ENCODE results near the gene BMP8B. TPM values are rescaled to one million over a fixed set of nuclear protein-coding genes. Genes with fewer than 3 reads are reported as not detected.
A peak's percentile ranks its signal among the peaks of the same experiment; 100 is the strongest.
"Not testable (repeated sequence)": the region's sequence is repeated elsewhere in the genome, so short reads cannot be mapped to it uniquely, and the experiment has no call there.

Gene BMP8B
- total and polyA plus RNA-seq, 8 donors, result 1.4 to 6.4 (median 3.5) TPM

DNA sequence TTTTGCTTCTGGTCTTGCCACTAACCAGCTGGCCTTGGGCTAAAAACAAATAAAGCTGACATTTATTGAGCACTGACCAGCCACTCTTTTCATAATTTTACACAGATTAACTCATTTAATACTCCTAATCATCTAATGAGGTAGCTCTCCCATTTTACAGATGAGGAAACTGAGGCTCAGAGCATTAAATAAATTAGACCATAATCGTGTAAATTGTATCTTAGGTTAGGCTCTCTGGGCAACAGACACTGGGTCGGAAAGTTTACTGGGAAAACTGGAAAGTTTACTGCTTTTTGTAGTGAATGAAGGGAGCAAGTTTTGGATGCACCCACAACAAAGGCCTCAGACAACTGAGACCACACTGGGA lies 7.3 kb downstream of the BMP8B start:
- no peaks in the 10 kb centered on the region for H3K36me3 ChIP-seq
- TF ChIP-seq, protein P1, sequence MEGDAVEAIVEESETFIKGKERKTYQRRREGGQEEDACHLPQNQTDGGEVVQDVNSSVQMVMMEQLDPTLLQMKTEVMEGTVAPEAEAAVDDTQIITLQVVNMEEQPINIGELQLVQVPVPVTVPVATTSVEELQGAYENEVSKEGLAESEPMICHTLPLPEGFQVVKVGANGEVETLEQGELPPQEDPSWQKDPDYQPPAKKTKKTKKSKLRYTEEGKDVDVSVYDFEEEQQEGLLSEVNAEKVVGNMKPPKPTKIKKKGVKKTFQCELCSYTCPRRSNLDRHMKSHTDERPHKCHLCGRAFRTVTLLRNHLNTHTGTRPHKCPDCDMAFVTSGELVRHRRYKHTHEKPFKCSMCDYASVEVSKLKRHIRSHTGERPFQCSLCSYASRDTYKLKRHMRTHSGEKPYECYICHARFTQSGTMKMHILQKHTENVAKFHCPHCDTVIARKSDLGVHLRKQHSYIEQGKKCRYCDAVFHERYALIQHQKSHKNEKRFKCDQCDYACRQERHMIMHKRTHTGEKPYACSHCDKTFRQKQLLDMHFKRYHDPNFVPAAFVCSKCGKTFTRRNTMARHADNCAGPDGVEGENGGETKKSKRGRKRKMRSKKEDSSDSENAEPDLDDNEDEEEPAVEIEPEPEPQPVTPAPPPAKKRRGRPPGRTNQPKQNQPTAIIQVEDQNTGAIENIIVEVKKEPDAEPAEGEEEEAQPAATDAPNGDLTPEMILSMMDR (IDR thresholded peaks at IDR 0.05), result no peak
- FAIRE-seq (no peak), ATAC-seq (no peak), DNase-seq (no peak)
- H3K27me3 ChIP-seq, result no peaks in the 10 kb centered on the region
- H3K4me3 ChIP-seq, result no peak overlapping the region
- no peaks in the 10 kb centered on the region for H3K9me3 ChIP-seq
- intact Hi-C loops (cut with DNase I), result no loop called here
- H3K27ac ChIP-seq, result no peak overlapping the region
- 87 to 89% methylated on average over 2 of the region's 2 CpGs for WGBS, 2 donors
- no peaks in the 10 kb centered on the region for H3K4me1 ChIP-seq

DNA sequence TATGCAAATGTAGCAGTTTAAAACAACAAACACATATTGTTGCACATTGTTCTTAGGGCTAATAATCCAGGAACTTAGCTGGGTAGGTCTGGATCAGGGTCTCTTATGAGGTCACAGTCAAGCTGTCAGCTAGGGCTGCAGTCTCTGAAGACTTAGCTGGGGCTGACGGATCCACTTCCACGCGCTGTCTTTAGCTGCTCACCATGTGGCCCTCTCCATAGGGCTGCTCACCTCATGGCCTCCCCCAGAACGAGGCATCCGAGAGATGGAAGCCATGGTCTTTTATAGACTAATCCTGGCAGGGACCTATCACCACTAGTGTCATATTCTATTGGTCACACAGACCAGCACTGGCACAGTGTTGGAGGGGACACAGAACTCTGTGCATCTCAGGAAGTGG lies 8.8 kb downstream of the BMP8B start:
- Histone ChIP-seq H3K9me3 (no peaks in the 10 kb centered on the region), H3K27me3 (no peaks in the 10 kb centered on the region), H3K36me3 (no peaks in the 10 kb centered on the region), H3K27ac (no peak overlapping the region), H3K4me3 (no peak overlapping the region), H3K4me1 (no peaks in the 10 kb centered on the region)
- FAIRE-seq (no peak), ATAC-seq (no peak), DNase-seq (peak in 1 of 6 donors; percentile 5)
- 89 to 94% methylated on average over 5 of the region's 5 CpGs for WGBS, 2 donors
- intact Hi-C loops (cut with DNase I), result no loop called here
- TF ChIP-seq, protein P1 (IDR thresholded peaks at IDR 0.05), result no peak

DNA sequence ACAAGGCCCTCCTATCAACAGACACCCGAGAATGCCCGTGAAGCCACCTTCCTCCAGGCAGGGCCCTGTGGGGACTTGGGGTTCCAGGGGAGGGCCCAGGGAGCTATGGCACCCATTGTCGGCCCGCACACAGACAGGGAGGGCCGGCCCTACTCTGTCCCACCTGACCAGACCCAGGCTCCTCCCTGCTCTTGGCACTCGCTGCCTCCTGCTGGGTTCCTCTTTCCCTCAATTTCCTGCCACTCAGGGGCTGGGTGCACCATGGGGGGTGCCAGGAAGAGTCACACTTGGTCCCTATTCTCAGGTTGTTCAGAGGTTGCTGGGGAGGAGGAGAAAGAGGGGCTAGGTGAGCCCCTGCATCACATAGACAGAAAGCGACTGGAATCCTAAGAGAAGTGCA lies 9.5 kb downstream of the BMP8B start:
- H3K4me1 ChIP-seq, result no peaks in the 10 kb centered on the region
- H3K27me3 ChIP-seq, result no peaks in the 10 kb centered on the region
- intact Hi-C loops (cut with DNase I), result no loop called here
- H3K27ac ChIP-seq, result no peak overlapping the region
- no peak overlapping the region for H3K4me3 ChIP-seq
- DNase-seq (peak in 1 of 6 donors; percentile 44), FAIRE-seq (no peak), ATAC-seq (no peak)
- H3K9me3 ChIP-seq, result no peaks in the 10 kb centered on the region
- WGBS, 2 donors, result 96 to 99% methylated on average over 5 to 7 of the region's 7 CpGs
- TF ChIP-seq, protein P1 (IDR thresholded peaks at IDR 0.05), result no peak
- no peaks in the 10 kb centered on the region for H3K36me3 ChIP-seq

DNA sequence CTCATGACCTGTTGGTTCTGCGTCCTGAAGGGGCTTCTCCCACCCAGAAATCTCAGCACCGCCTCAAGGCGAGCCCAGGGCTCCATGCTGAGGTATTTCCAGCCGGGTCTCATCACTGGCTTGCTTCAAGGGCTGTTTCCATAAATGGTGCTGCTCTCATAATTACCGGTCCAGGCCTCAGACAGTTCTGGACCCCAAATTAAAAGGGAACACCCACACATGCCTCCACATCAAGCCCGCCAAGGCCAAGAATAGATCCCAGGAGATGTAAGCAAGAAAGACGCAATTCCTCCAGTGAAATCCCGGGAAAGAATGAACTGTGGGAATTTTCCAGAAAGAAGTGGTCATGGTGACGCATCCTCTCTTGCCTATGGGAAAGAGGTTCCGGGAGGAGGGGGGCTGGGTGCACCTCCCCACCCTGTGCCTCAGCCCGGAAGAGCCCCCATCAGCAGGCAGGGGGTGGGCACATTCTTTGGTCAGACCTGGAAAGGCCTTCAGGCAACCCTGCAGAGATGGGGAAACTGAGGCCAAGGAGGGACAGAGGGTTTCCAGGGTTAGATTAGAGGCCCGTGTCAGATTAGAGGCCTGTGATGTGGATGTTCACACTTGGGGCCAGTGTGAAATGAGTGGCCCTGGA lies 10.1 kb downstream of the BMP8B start:
- whole genome bisulfite sequencing, 2 donors, result 87 to 93% methylated on average over 11 to 12 of the region's 12 CpGs
- H3K36me3 ChIP-seq; H3K27me3 ChIP-seq; H3K4me3 ChIP-seq; H3K27ac ChIP-seq; H3K9me3 ChIP-seq; H3K4me1 ChIP-seq; FAIRE-seq; intact Hi-C loops (cut with DNase I); ATAC-seq: not testable (repeated sequence)
- peak in 1 of 6 donors; percentile 9 for DNase-seq

DNA sequence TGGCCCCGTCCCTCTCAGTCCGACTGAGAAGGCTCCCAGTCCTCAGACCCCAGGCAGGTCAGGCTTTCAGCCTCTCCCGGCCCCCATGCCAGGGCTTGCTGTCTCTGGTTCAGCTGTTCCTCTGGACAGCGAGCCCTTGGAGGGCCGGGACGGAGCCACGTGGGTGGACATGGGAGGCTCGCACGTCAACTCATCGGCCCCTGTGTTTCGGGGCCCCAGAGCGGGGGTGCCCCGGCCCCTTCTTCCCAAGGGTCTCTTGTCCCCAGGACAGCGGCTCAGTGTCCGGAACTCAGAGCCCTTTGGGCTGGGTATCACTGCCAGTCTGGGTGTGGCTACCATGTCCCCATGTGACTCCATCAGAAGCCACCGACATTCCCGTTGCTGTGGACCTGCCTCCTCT lies 10.8 kb downstream of the BMP8B start:
- FAIRE-seq; intact Hi-C loops (cut with DNase I); H3K27ac ChIP-seq; H3K4me3 ChIP-seq; H3K27me3 ChIP-seq; ATAC-seq; H3K9me3 ChIP-seq; H3K4me1 ChIP-seq; H3K36me3 ChIP-seq: not testable (repeated sequence)
- peak in 1 of 6 donors; percentile 57 for DNase-seq
- WGBS, 2 donors, result 94 to 96% methylated on average over 12 to 17 of the region's 17 CpGs

DNA sequence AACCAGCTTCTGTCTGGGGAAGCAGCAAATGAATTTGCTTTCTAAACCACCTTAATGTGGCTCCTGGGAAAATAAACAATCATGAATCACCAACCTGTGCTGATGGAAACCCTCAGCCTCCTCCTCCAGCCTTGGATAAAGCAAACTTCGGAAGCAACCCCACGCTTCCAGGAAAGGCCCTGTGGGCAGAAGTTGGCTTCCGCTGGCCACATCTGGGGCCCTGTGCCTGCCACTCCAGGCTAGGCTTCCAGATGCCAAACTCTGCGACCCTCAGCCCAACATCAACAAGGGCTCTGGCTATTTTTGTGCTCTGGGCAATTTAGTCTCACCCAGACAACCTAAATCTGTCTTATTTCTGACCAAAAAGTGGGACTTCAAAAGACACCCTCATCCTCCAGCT lies 11.4 kb downstream of the BMP8B start:
- TF ChIP-seq, protein P1 (IDR thresholded peaks at IDR 0.05), result no peak
- WGBS, 2 donors, result 85 to 92% methylated on average over 4 of the region's 4 CpGs
- no peak for FAIRE-seq
- Histone ChIP-seq H3K4me3 (no peak overlapping the region), H3K27me3 (no peaks in the 10 kb centered on the region), H3K4me1 (no peaks in the 10 kb centered on the region), H3K9me3 (no peaks in the 10 kb centered on the region), H3K36me3 (no peaks in the 10 kb centered on the region), H3K27ac (no peak overlapping the region)
- intact Hi-C loops (cut with DNase I), result no loop called here
- peak in 1 of 6 donors; percentile 7 for DNase-seq
- ATAC-seq, result peak in 1 of 4 donors; percentile 43

All from pancreas (tissue), 10 donors.